LNCaP clone FGC (cell line): ENCODE measurements around the gene TMEM179B.

Experiments
- DNase-seq: peaks from one replicate; pipeline ENCODE4 v3.0.0-alpha.2; 2011; ENCODE audit warnings: low read depth
- H3K4me3 ChIP-seq: 2 replicates; pipeline ENCODE4 v1.5.1; 2011; ENCODE audit warnings: mild to moderate bottlenecking, low read depth, low read length, control low read depth
- TF ChIP-seq, protein P1 (sequence below): IDR thresholded peaks from 2 replicates; pipeline ENCODE4 v1.5.1; 2012; ENCODE audit warnings: mild to moderate bottlenecking; ENCODE audit not compliant: control insufficient read depth, insufficient read depth; ENCODE audit errors: extremely low read depth

The TMEM179B gene

DNA sequence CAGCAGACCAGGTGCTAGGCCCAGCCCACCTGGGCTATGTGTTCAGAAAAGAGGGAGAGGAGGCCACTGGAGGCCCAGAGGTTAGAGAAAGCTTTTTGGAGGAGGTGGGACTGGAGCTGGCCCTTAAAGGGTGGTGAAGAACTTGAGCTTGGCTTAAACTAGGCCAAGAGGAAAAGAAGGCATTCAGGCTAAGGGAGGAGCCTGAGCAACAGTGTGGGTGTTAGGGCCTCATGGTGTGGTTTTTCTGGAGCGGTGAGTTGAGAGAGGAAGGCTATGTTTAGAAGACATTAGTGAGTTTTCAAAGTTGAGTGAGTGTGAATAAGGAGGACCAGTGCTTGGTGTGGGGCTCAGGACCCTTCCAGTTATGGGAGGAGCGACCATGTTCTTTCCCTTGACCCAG, 9.8 kb upstream of the TMEM179B start:
- TF ChIP-seq, protein P1, sequence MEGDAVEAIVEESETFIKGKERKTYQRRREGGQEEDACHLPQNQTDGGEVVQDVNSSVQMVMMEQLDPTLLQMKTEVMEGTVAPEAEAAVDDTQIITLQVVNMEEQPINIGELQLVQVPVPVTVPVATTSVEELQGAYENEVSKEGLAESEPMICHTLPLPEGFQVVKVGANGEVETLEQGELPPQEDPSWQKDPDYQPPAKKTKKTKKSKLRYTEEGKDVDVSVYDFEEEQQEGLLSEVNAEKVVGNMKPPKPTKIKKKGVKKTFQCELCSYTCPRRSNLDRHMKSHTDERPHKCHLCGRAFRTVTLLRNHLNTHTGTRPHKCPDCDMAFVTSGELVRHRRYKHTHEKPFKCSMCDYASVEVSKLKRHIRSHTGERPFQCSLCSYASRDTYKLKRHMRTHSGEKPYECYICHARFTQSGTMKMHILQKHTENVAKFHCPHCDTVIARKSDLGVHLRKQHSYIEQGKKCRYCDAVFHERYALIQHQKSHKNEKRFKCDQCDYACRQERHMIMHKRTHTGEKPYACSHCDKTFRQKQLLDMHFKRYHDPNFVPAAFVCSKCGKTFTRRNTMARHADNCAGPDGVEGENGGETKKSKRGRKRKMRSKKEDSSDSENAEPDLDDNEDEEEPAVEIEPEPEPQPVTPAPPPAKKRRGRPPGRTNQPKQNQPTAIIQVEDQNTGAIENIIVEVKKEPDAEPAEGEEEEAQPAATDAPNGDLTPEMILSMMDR = no peak
- DNase-seq = no peak
- H3K4me3 ChIP-seq = no peak overlapping the region

DNA sequence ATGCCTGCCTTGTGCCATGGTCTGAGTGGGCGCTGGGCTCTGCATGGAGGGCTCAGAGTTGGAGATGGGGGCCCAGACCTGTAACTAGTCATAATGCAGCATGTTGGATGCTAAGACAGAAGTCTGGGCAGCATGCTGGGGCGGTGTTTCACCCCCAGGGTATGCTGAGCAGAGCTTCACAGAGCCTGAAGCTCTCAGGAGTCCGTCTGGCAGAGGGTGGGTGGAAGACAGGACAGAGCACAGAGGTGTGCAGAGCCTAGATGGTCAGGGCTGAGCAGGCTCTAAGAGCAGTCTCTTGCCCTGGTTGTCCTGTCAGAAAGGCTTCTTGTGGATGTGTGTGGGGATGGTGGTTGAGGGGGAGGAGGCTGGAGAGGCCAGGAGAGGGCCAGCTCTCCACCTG, 8.8 kb upstream of the TMEM179B start:
- DNase-seq = no peak
- no peak overlapping the region for H3K4me3 ChIP-seq
- TF ChIP-seq, protein P1 = no peak

DNA sequence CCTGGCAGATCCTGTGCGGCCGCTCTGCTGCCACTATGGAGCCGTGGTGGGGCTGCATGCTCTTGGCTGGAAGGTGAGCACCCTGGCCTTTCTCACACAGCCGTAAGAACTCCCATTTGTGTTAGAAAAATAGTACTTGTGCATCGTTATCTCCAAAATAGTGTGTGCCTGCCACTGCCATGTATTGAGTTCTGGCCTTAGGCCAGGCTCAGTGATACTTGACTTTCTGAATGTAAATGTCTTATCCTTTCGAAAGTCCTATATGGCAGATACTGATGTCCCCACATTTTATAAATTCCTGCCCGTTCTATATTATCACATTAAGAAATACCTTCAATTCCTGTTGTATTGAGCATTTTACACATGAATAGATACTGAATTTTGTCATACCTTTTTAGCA, 4.4 kb upstream of the TMEM179B start:
- DNase-seq = no peak
- H3K4me3 ChIP-seq = no peak overlapping the region
- TF ChIP-seq, protein P1 = no peak

DNA sequence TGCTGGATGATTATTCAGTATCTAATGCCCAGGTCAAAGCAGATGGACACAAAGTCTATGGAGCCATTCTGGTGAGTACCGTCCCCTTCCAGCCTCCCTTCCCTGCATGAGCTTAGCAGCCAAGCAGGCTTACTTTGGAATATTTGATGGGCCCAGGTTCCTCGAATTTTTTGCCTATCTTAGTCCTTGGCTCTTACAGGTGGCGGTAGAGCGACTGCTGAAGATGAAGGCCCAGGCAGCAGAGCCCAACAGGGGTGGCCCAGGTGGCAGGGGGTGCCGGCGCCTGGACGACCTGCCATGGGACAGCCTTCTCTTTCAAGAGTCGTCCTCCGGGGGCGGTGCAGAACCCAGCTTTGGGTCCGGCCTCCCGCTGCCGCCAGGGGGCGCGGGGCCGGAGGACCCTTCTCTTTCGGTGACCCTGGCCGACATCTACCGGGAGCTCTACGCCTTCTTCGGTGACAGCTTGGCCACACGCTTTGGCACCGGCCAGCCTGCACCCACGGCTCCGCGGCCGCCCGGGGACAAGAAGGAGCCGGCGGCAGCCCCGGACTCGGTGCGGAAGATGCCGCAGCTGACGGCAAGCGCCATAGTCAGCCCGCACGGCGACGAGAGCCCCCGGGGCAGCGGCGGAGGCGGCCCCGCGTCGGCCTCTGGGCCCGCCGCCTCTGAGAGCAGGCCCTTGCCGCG, 741 bp upstream of the TMEM179B start:
- H3K4me3 ChIP-seq = peak overlapping the region; percentile 93
- TF ChIP-seq, protein P1 = peak; percentile 98
- DNase-seq = no peak

DNA sequence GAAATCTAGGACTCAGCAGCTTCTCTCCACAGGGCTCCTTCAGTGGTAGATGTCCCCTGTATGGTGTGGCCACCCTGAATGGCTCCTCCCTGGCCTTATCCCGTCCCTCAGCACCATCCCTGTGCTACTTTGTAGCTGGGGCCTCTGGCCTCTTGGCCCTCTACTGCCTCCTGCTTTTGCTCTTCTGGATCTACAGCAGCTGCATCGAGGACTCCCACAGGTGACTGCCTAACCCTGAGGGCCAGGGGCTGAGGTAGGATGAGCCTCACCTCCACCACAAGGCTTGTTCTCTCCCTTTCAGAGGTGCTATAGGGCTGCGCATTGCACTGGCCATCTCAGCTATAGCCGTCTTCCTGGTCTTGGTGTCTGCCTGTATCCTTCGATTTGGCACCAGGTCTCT, 1.8 kb downstream of the TMEM179B start:
- TF ChIP-seq, protein P1 = no peak
- DNase-seq = no peak
- peak overlapping the region; percentile 93 for H3K4me3 ChIP-seq

DNA sequence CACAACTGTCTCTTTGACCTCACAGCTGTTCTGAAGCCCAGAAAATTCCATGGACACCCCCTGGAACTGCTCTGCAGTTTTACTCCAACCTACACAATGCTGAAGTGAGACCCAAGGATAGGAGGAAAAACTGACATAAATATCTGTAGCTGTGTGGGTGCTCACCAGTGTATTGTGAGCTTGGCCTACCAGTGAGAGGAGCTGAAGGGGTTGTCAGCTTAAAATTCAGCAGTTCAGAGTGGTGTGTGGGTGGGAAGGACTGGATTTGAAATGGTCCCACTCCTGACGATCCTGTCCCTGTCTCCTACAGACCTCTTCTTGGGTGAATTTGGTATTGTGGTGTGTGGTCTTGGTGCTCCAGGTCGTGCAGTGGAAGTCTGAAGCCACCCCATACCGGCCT, 2.4 kb downstream of the TMEM179B start:
- no peak for DNase-seq
- H3K4me3 ChIP-seq = no peak overlapping the region
- TF ChIP-seq, protein P1 = no peak

DNA sequence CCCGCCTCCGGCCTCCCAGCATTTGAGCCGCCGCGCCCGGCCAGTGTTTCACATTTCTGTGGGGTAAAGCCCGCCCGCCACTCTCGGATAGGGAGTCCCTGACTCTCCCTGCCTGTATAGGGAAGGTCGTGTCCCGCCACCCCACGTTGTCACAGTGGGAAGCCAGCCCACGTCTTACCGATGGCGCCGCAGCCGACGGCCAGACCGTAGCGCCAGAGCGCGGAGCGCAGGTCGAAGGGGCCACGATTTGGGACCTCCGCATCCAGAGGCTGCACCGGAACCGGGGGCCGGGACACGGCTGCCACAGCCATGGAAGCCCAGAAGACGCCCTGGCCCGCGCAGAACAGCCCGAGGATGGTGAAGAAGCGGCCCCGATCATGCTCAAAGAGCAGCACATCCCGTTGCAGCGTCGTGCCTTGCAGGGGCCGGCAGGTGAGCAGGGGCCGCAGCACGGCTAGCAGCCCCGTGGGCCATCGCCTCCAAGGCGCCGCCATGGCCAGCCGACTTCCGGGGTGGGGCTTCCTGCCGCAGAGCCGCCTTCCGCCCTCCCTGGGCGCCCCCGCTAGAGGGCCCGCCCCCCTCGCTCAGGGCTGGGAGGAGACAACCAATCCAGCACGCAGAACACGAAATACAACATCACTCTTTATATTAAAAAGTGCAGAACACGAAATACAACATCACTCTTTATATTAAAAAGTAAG, 4.4 kb downstream of the TMEM179B start, which contains the start of gene TMEM223:
Gene TMEM223 (minus strand): TSS at position 506 of the 701 bp plus-strand sequence. CDS start 12 bp downstream, at position 494.
- no peak for DNase-seq
- TF ChIP-seq, protein P1 = no peak
- H3K4me3 ChIP-seq = peak within 1 kb of the TSS; percentile 93
